ENCODE data around the gene CYP19A1.
"Not testable (repeated sequence)": the region's sequence is repeated elsewhere in the genome, so short reads cannot be mapped to it uniquely, and the experiment has no call there.

Gene CYP19A1

GRCh38 chr15:51223771-51224229 lies 114.6 kb downstream of the CYP19A1 start:
- DNase-seq, result peak in 1 of 56 donors; percentile 44

- DNase-seq, result no peak
Observed at GRCh38 chr15:51218299-51218938, 120.0 kb downstream of the CYP19A1 start.

- no peak for DNase-seq
Observed at GRCh38 chr15:51212909-51213308, 125.5 kb downstream of the CYP19A1 start.

GRCh38 chr15:51212239-51212638 lies 126.2 kb downstream of the CYP19A1 start:
- no peak for DNase-seq

GRCh38 chr15:51205050-51205975 lies 133.1 kb downstream of the CYP19A1 start:
- no peak for DNase-seq

GRCh38 chr15:51203797-51204196 lies 134.6 kb downstream of the CYP19A1 start:
- no peak for DNase-seq

- no peak for DNase-seq
Observed at GRCh38 chr15:51202783-51203182, 135.6 kb downstream of the CYP19A1 start.

GRCh38 chr15:51201581-51201980 lies 136.8 kb downstream of the CYP19A1 start:
- DNase-seq, result no peak

- DNase-seq, result no peak
Observed at GRCh38 chr15:51200792-51201191, 137.6 kb downstream of the CYP19A1 start.

- no peak for DNase-seq
Observed at GRCh38 chr15:51199541-51199940, 138.9 kb downstream of the CYP19A1 start.

- DNase-seq, result peak in 1 of 56 donors; percentile 47
Observed at GRCh38 chr15:51198701-51199232, 139.6 kb downstream of the CYP19A1 start.

- no peak for DNase-seq
Observed at GRCh38 chr15:51195459-51195858, 142.9 kb downstream of the CYP19A1 start.

- DNase-seq, result no peak
Observed at GRCh38 chr15:51193979-51194378, 144.4 kb downstream of the CYP19A1 start.

GRCh38 chr15:51193526-51193925 lies 144.9 kb downstream of the CYP19A1 start:
- DNase-seq, result no peak

- DNase-seq, result peak; percentile 37 to 96 (median 84)
Observed at GRCh38 chr15:51192521-51193280, 145.7 kb downstream of the CYP19A1 start.

- no peak for DNase-seq
Observed at GRCh38 chr15:51191766-51192165, 146.6 kb downstream of the CYP19A1 start.

- peak in 5 of 56 donors; percentile 10 to 40 (median 19) for DNase-seq
Observed at GRCh38 chr15:51191072-51191670, 147.2 kb downstream of the CYP19A1 start.

GRCh38 chr15:51190424-51191068 lies 147.8 kb downstream of the CYP19A1 start:
- peak in 5 of 56 donors; percentile 10 to 33 (median 13) for DNase-seq

GRCh38 chr15:51189669-51190385 lies 148.6 kb downstream of the CYP19A1 start:
- no peak for DNase-seq

GRCh38 chr15:51188791-51189190 lies 149.6 kb downstream of the CYP19A1 start:
- not testable (repeated sequence) for DNase-seq
